ENCODE measurements around the gene BEST2. TPM values are rescaled to one million over a fixed set of nuclear protein-coding genes. Genes with fewer than 3 reads are reported as not detected.
"Not testable (repeated sequence)": the region's sequence is repeated elsewhere in the genome, so short reads cannot be mapped to it uniquely, and the experiment has no call there.

BEST2 gene
- total RNA-seq, 2 donors from 2014 or later, result 12.1 to 22.6 TPM

- no peak for TF ChIP-seq CTCF (IDR thresholded peaks at IDR 0.05)
- H3K27me3 ChIP-seq, result no peaks in the 10 kb centered on the region
- peak; percentile 78 for DNase-seq
- H3K36me3 ChIP-seq, result peaks cover under 1% of the 10 kb centered on the region
- no peaks in the 10 kb centered on the region for H3K4me1 ChIP-seq
- no peaks in the 10 kb centered on the region for H3K9me3 ChIP-seq
- H3K27ac ChIP-seq, result peak within 1 kb of the TSS; percentile 82
- peak within 1 kb of the TSS; percentile 53 to 90 for H3K9ac ChIP-seq (ENCODE audit: low read depth in 2 of 2, low read length in 2 of 2)
- intact Hi-C loops (cut with DNase I), result loop anchor here (5.0 kb wide), 1 partner anchor 33 kb away; no protein-coding TSS in a partner anchor
- peak within 1 kb of the TSS; percentile 72 for H3K4me3 ChIP-seq
Observed at GRCh38 chr19:12723641-12724426, 27.8 kb upstream of the BEST2 start, which contains the start of gene TNPO2. Gene TNPO2 (minus strand): TSS chr19:12723932. CDS start chr19:12720977, 2,955 bp downstream.

- H3K9me3 ChIP-seq; H3K27me3 ChIP-seq; H3K27ac ChIP-seq; H3K4me1 ChIP-seq; DNase-seq; intact Hi-C loops (cut with DNase I); H3K9ac ChIP-seq (ENCODE audit: low read depth in 2 of 2, low read length in 2 of 2); H3K4me3 ChIP-seq; H3K36me3 ChIP-seq: not testable (repeated sequence)
Observed at GRCh38 chr19:12725612-12726011, 26.0 kb upstream of the BEST2 start.

- H3K36me3 ChIP-seq, result peaks cover 8% of the 10 kb centered on the region
- TF ChIP-seq CTCF (IDR thresholded peaks at IDR 0.05), result no peak
- H3K27ac ChIP-seq, result no peak overlapping the region
- no peaks in the 10 kb centered on the region for H3K4me1 ChIP-seq
- DNase-seq, result no peak
- no peaks in the 10 kb centered on the region for H3K9me3 ChIP-seq
- no peak overlapping the region for H3K4me3 ChIP-seq
- H3K27me3 ChIP-seq, result no peaks in the 10 kb centered on the region
- intact Hi-C loops (cut with DNase I), result no loop called here
- H3K9ac ChIP-seq (ENCODE audit: low read depth in 2 of 2, low read length in 2 of 2), result no peak overlapping the region
Observed at GRCh38 chr19:12726988-12727316, 24.6 kb upstream of the BEST2 start.

- peaks cover 8% of the 10 kb centered on the region for H3K36me3 ChIP-seq
- H3K27me3 ChIP-seq, result no peaks in the 10 kb centered on the region
- no peaks in the 10 kb centered on the region for H3K9me3 ChIP-seq
- no peak overlapping the region for H3K27ac ChIP-seq
- H3K9ac ChIP-seq (ENCODE audit: low read depth in 2 of 2, low read length in 2 of 2), result no peak overlapping the region
- no peak overlapping the region for H3K4me3 ChIP-seq
- peaks cover 4% of the 10 kb centered on the region for H3K4me1 ChIP-seq
- intact Hi-C loops (cut with DNase I), result no loop called here
- DNase-seq, result no peak
- no peak for TF ChIP-seq CTCF (IDR thresholded peaks at IDR 0.05)
Observed at GRCh38 chr19:12727745-12728433, 23.7 kb upstream of the BEST2 start.

- intact Hi-C loops (cut with DNase I), result no loop called here
- Histone ChIP-seq H3K4me1 (peaks cover 10% of the 10 kb centered on the region), H3K4me3 (no peak overlapping the region), H3K9ac (ENCODE audit: low read depth in 2 of 2, low read length in 2 of 2) (no peak overlapping the region), H3K27ac (no peak overlapping the region), H3K36me3 (peaks cover 8% of the 10 kb centered on the region), H3K9me3 (no peaks in the 10 kb centered on the region), H3K27me3 (no peaks in the 10 kb centered on the region)
- no peak for TF ChIP-seq CTCF (IDR thresholded peaks at IDR 0.05)
- DNase-seq, result no peak
Observed at GRCh38 chr19:12730064-12730463, 21.5 kb upstream of the BEST2 start.

GRCh38 chr19:12731337-12731736, 20.3 kb upstream of the BEST2 start:
- Histone ChIP-seq H3K9ac (ENCODE audit: low read depth in 2 of 2, low read length in 2 of 2) (no peak overlapping the region), H3K4me3 (no peak overlapping the region), H3K36me3 (peaks cover 8% of the 10 kb centered on the region), H3K4me1 (peaks cover 11% of the 10 kb centered on the region), H3K9me3 (no peaks in the 10 kb centered on the region), H3K27ac (no peak overlapping the region), H3K27me3 (no peaks in the 10 kb centered on the region)
- TF ChIP-seq CTCF (IDR thresholded peaks at IDR 0.05), result no peak
- intact Hi-C loops (cut with DNase I), result no loop called here
- no peak for DNase-seq

Data from colonic mucosa (tissue), 4 donors.